Testis (tissue), 2 donors: Measurements from ENCODE around the gene FDXR.

Experiments
- CTCF ChIP-seq, 3 experiments: fragments of 450-650 bp in 2 of 3; fragments of 200-600 bp in 1 of 3; sonication (generic) in 1 of 3; IDR thresholded peaks; one replicate each; pipeline ENCODE4 v1.5.1; 2016 to 2019; ENCODE audit warnings: antibody characterized with exemption in 3 of 3, mild to moderate bottlenecking in 2 of 3, moderate library complexity in 1 of 3
- POLR2A ChIP-seq: fragments of 450-650 bp; IDR thresholded peaks from one replicate; pipeline ENCODE4 v1.6.1; 2017; ENCODE audit warnings: antibody characterized with exemption, mild to moderate bottlenecking, moderate library complexity

- TF ChIP-seq CTCF (IDR thresholded peaks at IDR 0.05) (no peak), POLR2A (no peak)
These were observed 52.9 kb downstream of the FDXR start for GRCh38 chr17:74819801-74820436.
